Caki2 (cell line): ENCODE data around the gene CNTN1. TPM values are rescaled to one million over a fixed set of nuclear protein-coding genes. Genes with fewer than 3 reads are reported as not detected.

Source experiments
- DNase-seq: peaks from one replicate; pipeline ENCODE4 v3.0.0-alpha.2; 2015; ENCODE audit warnings: low read depth
- in situ Hi-C: cut with HindIII; loops from 2 replicates; pipeline ENCODE4 v1.10.0; 2016; ENCODE audit warnings: low sequenced_read_pairs, low pct_unique_long_range_greater_than_20kb, mixed read lengths
- total RNA-seq: library from RNA; depleted of rRNA; stranded (reverse); fragments of >200 nt; shearing (Covaris generic); gene quantifications from 2 replicates; pipeline ENCODE4 v1.2.3, GENCODE V29; 2014; ENCODE audit warnings: low replicate concordance

CNTN1 gene
- total RNA-seq, 1 experiment from 2014 or later = not detected

DNA sequence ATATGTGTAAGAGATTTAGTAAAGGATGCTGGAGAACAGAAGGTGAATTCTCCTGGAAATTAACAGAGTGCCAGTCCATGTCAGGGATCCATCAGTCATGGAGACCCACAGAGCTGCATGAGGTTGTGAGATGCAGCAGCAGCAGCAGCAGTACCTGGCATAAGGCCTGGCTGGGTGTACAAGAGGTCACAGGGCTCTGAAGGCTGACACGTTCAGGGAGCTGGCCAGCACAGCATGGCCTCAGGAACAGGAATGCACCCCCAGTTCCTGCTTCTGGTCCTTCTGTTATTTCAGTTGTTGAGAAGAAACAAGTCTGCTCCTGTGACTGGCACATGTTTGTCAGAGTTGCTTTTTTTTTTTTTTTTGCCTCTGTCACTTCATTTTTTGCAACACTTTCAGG is 210.8 kb downstream of the CNTN1 start:
- in situ Hi-C loops = no loop called here
- DNase-seq = no peak

DNA sequence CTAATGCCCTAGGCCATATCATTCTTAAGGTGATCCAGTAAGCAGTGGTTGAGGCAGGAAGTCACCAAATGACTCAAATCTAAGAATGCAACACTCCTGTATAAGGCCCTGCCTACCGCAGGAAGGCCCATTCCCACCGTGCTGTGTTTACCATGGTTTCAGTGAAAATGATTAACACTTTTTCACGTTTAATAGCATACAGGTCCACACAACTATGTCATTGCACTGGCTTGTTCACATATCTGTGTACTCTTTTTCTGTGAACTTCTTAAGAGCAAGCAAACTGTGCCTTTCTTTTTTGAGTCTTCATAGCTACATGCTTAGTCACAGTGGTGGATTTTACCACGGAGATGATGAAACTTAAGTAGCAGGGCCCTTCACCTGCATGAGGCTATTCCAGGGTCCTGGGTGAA is 214.9 kb downstream of the CNTN1 start:
- DNase-seq = peak; percentile 9
- in situ Hi-C loops = no loop called here

DNA sequence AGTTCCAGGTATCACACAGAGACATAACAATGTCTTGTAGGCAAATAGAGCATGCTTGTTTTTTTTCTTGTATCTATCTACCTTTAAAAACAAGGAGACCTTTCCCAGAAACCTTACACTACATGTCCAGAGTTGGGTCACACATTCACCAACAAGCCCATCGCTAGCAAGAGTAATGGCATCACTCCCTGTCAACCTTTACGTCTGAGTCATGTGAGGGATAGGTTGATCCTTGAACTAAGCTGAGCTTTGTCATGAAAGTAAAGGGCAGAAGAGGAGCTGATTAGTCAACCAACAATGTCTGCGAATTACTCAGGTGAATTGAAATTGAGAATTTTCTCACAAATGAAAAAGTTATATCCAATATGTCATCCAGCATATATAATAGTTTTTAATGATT is 219.4 kb downstream of the CNTN1 start:
- DNase-seq = no peak
- in situ Hi-C loops = no loop called here

DNA sequence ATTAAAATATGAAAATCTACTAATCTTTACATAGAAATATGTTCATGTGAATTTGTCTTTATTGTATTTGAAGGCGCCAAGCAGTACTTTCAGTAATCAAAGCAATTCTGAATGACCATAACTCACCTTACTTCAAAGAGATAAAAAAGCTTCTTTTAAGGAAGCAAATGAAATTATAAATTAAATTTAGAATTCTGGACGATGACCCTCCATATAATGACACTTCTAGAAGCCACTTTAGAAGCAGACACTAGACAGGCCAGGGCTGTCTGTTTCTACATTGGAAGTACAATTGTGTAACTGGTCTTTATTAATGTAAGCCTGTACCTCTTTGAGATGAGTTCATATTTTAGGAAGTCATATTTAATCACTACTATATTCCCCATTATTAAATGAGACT is 222.9 kb downstream of the CNTN1 start:
- in situ Hi-C loops = no loop called here
- no peak for DNase-seq

DNA sequence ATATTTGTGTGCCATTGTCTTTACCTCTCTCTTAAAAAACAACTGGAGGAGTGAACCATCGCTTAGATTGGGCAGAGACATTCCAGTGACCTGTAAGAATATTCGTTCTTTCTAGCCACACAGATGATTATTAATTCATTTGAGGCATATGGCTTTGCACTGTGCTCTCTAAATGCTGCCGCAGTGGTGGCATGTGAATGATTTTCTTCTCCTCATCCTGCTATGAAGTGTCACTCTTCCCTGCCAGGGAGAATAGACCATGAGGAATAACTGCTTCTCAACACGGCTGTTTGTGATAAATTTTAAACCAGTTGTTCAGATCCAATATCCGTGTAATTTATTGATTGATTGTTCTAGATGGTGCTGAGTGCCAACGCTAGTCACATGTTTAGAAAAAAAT is 225.3 kb downstream of the CNTN1 start:
- no peak for DNase-seq
- in situ Hi-C loops = no loop called here

DNA sequence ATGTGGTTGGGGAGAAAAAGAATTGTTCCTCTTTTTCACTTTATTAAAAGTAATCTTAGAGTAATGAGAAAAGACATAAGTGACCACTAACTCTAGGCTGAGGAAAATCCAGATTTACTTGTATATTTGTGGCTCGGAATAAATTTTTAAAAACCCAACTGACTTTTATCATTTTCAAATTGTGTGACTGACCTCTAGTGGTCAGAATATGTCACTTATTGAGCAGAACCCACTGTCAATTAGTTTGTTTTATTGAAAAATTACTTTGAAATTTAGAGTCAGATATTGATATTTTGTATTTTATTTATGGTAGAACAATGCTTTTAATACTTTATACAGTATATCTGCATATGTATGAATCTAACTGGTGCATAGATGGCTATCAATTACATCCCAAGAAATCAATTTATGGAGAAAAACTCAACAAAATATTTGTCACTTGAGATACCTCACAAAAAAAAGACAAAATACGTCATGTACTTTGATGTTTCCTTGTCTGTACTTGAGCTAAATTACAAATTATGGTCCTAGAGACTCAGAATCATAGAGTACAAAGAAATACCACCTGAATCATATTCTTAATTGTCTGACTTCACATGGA is 229.4 kb downstream of the CNTN1 start:
- peak; percentile 7 for DNase-seq

DNA sequence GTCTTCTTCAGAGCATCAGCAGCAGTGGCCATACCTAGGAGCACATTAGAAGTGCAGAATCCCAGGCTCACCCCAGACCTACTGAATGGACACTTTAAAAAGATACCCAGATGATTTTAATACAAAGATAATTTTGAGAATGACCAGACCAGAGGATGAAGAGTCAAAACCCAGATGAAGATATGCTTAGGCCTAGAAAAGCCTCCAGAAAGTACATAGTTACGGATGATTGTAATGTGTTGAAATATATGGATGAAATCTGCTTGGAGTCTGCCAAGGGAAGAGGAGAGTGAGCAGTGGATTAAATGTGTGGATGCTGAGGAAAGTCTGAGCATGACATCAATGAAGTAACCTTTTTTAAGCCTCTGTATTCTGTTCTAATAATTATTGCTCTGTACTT is 245.7 kb downstream of the CNTN1 start:
- DNase-seq = no peak
- in situ Hi-C loops = no loop called here

More for the DNA sequence above, 229.4 kb downstream of the CNTN1 start:
- in situ Hi-C loops = no loop called here

DNA sequence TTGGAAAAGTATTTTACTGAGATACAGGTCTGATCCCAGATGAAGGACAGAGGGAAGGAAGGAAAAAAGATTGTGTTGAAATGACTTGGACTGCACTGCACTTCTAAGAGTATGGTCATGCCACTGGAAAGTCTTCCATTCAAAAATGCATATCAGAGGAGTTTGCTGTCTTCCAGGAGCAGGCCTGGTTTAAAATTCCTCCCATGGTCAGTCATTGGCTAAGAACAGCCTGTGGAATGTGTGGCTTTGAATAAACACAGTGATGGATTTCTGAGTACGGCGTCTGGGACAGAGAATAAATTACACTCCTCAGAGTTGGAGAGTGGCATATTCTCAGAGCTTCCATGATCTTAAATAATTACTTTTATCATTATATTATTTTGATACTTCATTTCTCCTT is 250.1 kb downstream of the CNTN1 start:
- DNase-seq = no peak
- in situ Hi-C loops = no loop called here

DNA sequence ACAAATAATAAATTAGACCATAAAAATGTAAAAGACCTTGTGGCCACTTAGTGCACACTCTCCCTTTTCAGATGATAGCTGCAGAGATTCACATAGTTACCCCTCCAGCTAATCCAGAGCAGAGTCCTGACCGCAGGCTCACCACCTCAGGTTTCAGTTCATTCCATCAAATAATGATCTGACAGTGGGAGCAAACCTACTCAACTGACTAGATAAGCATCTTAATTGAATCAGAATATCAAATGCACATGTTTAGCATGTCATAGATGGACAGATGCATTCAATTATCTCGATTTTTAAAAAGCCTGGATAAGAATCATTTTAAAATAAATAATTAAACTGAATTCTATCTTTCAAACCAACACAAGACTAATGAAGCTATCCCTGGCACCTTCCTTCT is 253.5 kb downstream of the CNTN1 start:
- in situ Hi-C loops = no loop called here
- no peak for DNase-seq

DNA sequence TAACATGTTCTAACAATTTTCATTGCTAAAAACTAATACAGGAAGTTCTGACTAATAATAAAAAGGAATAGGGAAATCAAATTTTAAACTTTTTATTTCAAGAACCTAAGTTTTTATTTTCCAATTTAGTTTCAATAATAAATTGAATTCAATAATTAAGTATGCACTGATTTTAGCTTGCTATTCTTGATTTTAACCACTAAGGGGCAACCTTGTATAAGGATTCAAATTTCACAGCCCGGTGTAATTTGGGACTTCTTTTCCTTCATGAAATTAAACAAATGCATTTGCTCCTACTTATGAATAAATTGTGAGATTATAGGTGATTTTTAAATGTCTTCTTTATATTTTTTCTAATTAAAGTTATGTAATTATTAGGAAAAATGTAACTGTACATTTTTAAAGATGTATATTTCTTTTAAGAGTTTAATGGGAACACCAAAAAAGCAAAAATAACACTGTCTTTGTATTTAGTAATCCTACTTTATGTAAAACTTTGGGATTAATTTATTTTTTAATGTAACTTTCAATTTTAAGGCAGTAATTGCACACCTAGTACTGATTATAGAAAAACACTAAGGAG is 254.5 kb downstream of the CNTN1 start:
- DNase-seq = peak; percentile 4
- in situ Hi-C loops = no loop called here

DNA sequence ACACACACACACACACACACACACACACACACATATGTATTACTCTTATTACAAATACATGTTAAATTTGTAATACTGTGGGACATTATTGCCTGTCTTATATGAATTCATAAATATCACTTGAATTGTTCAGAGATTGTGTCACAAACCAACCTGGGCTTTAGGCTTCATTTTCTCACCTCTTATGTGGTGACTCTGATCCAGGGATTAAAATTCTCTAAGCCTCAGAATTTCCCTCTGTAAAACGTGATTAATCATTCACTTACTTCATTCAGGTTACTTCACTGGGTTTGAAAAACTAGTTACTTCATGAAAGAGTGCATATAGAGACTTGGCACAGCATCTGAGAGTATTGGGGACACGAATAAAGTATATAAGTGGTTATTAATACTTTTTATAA is 255.6 kb downstream of the CNTN1 start:
- DNase-seq = peak; percentile 27
- in situ Hi-C loops = no loop called here

DNA sequence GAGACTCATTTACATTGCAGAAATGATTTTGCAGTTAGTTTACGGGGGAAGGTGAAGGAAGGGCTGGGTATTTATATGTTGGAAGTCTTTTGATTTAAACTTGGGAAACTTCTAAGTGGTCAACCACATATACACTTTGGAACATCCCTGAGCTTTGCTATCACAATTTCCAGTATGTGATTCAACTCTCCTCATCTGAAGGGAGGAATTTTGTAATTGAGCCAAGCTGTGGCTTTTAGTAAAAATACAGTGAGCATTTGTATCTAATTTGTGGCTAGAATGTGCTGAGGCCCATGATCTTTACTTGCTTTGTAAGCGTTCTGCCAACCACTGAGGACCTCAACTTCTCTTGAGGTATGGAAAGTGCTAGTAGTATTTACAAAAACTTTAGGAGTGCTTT is 260.8 kb downstream of the CNTN1 start:
- in situ Hi-C loops = no loop called here
- no peak for DNase-seq

DNA sequence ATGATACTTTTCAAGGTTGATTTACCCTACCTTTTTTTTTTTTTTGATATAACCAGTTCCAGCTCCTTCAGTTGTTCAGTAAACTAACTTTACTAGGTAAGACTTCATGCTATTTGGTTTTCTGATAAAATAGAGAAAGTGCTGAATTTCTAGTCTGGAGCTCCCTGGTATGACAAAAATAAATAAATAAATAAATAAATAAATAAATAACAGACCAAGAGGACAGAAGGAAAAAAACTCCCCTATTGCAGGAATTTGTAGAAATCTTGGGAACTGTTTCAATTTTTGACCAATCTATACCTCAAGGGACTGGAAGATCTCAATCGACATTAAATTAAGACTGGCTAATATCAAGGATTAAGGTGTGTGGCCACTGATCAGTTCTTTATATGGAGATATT is 265.2 kb downstream of the CNTN1 start:
- DNase-seq = no peak
- in situ Hi-C loops = no loop called here

DNA sequence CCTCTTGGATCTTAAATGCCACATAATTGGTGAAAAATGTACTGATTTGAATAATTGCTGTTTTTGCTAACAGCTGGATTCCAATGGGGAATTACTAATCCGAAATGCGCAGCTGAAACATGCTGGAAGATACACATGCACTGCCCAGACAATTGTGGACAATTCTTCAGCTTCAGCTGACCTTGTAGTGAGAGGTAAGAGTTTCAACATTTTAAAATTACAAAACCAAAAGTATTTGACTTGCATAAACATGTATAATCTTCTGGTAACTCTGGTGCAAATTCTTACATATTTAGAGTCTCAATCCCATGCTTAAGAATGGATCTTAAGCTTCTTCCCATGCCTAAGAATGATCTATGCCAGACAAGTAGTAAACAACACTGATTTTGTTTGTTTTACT is 266.8 kb downstream of the CNTN1 start:
- no peak for DNase-seq
- in situ Hi-C loops = no loop called here

DNA sequence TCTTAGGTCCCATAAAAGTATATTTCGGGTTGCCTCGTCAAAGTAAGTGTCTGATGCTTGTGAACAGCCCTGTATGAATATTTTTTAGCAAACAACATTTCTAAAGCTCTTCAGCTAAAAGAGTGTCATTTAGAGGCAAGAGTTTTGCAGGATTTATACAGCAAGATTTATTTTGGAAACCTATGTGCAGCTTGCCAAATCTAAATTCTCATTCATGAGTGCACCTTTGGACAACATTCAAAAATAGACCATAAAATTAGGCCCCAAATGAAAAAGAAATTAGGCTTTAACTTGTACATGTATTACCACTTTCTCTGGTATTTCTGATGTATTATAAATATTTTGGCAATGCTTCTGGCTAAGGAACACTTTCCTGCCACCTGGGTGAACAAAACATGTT is 271.5 kb downstream of the CNTN1 start:
- in situ Hi-C loops = no loop called here
- DNase-seq = no peak

DNA sequence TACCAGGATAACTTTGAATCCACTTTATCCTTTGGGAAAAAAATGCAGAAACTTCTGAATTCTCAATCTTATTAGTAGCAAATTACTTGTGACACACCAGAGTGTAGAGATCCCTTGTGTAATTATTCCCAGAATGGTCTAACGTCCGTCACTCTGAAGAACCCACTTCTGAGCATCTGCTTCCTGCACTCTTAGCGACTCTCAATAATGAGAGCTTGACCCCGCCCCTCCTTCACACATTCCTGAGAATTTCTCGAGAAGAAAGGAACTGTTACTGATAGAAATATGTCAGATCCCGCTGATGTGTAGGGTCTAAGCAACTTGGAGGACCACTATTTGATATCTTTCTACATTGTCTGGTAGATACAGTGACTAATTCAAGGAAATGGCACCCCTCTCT is 277.6 kb downstream of the CNTN1 start:
- no peak for DNase-seq
- in situ Hi-C loops = no loop called here

DNA sequence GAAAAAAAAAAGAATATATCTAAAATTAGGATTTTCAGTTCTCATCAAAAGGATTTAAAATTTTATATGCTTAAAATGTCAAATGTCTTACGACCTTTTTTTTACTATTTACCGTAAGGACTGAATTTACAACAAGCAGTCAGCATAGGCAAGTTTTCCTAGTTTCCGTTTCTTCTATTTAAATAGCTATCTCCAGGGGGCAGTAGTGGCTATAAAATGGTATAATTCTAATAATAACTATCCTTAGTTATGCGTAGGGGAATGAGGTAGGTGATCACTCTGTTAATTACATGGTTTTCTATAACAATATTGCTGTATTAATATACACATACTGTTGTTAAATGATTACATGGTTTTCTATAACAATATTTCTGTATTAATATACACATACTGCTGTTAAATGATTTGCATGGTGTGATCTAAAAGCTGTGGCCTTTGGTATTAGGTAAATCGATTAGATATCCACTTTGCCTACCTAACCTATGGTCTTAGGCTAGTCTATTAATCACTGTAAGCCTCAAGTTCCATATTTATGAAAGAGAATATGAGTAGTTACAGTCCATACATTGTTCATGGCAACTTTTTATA is 278.2 kb downstream of the CNTN1 start:
- in situ Hi-C loops = no loop called here
- no peak for DNase-seq

DNA sequence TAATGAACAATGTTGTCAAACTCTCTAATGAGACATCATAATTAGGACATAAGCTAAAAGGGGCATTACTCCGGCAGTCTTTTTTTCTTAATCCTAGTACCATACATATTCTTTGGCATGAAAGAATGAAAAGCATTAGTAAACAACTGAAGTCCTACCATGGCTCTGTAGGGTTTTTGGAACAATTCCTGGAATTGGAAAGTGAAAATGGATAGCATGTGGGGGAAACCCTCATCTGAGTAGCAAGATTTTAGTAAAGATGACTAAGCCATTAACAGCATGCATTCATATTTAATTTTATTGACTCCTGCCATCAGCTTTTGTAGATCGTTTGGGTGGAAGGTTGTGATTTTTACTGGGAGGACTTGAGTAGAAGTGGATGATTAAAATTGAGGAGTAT is 279.7 kb downstream of the CNTN1 start:
- in situ Hi-C loops = no loop called here
- DNase-seq = no peak

DNA sequence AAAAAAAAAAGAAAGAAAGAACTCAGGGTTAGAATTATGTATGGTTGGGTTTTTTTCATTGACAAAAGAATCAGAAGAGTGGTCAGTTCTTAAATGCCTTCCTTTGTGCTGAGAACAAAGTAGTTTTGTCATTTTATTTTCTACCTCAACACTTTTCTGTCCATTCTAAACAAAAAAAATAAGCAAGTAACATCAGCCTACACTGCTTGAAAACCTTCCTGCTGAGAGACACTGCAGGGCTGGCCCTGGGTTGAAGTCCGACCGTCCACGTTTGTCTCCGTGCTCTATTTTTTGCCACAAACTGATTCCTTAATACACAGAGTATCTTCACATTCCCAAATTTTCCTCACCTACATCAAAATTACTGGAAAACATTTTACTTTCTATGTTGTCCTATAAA is 284.3 kb downstream of the CNTN1 start:
- in situ Hi-C loops = no loop called here
- no peak for DNase-seq

DNA sequence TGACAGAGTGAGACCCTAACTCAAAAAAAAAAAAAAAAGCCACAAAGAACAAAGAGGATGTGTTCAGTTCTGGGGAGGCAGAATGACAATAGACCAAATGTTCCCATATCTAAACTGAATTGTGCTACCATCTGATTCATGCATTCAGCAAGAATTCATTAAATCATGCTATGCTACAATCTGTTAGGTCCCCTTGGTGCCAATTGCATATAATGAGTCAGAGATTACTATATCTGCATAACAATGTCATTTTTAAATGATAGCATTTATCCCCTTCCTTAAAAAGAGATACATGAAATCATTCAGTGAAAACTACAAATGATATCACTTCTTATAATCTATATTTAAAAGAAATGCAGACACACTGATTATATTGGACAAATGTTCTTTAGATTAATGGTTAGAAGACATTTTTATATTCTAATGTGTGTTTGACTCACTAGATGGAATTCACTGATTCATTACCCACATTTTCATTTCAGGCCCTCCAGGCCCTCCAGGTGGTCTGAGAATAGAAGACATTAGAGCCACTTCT is 288.3 kb downstream of the CNTN1 start:
- no peak for DNase-seq
- in situ Hi-C loops = no loop called here
